ENCODE results near the gene MSI2. TPM values are rescaled to one million over a fixed set of nuclear protein-coding genes. Genes with fewer than 3 reads are reported as not detected.

Gene MSI2
- total and polyA plus RNA-seq, 4 donors = 9.4 to 64.0 (median 30.4) TPM

DNA sequence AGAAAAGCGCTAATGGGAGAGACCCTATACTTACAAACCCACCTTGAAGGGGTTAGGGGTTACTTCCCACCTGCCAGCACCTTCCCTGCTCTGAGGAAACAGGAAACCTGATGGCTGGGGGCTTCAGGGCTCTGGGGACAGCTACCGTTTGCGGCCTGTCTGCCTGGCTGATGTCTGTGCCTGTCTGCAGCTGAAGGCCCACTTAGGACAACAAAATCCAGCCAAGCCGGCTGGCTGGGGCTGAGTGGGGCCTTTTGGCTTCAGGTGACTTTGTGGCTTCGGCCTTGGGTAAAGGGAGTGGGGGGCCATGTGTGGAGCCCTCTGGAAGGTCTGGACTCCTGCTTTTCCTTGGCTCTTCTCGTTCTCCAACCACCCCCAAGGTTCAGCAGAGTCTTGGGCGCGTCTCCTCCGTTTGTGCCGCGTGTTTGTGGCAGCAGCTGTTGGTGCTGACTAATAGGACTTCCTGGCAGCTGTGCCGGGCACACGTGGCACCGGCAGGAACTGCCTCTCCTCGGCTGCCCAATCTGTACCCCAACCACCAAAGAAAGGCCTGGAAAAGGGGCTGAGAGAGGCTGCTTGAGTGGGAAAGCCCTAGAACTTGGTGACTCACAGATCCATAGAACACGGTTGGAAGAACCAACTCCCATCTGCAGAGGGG is 186.7 kb downstream of the MSI2 start:
- TF ChIP-seq CTCF (IDR thresholded peaks at IDR 0.05; ENCODE audit: control extremely low read depth, extremely low read depth) = no peak
- H3K4me1 ChIP-seq (ENCODE audit: control insufficient read depth in 5 of 5, insufficient read depth in 5 of 5, low read length in 5 of 5) = peaks cover 6 to 51% (median 10%) of the 10 kb centered on the region in 5 donors
- no peak for DNase-seq
- no peaks in the 10 kb centered on the region for H3K9me3 ChIP-seq (ENCODE audit: control insufficient read depth in 4 of 4, insufficient read depth in 3 of 4, low read length in 3 of 4)
- H3K27me3 ChIP-seq (ENCODE audit: control insufficient read depth in 3 of 3, insufficient read depth in 3 of 3, low read length in 2 of 3) = no peaks in the 10 kb centered on the region
- no peak overlapping the region for H3K4me3 ChIP-seq
- WGBS, 2 donors = 21 to 52% methylated on average over 16 of the region's 16 CpGs
- peak overlapping the region in 1 of 2 donors; percentile 38 for H3K27ac ChIP-seq (ENCODE audit: low read depth in 1 of 2, low read length in 1 of 2)
- H3K36me3 ChIP-seq (ENCODE audit: control insufficient read depth in 4 of 4, insufficient read depth in 4 of 4, low read length in 4 of 4) = no peaks in the 10 kb centered on the region
- no peak for ATAC-seq (ENCODE audit: insufficient read depth, low FRiP score)
- no peak overlapping the region for H3K9ac ChIP-seq (ENCODE audit: insufficient read depth in 1 of 2, low read length in 2 of 2)

DNA sequence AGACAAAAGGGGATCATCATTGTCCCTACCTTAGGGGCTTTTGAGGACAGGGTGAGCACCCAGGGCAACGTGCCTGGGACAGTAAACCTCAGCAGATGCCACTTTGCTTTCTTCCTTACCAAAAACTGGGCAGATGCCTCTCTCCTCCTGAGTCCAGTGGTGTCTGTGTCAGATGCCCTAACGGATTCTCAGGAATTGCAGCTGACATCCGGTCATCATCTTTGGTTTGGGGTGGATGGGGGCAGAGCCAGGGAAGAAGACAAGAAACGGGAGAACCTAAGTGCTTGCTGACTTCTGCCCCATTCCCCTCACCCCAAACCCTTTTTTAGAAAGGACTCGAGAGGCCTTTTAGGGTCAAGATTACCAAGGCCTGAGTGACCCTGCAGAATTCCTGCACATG is 187.5 kb downstream of the MSI2 start:
- Histone ChIP-seq H3K9ac (ENCODE audit: insufficient read depth in 1 of 2, low read length in 2 of 2) (no peak overlapping the region), H3K27me3 (ENCODE audit: control insufficient read depth in 3 of 3, insufficient read depth in 3 of 3, low read length in 2 of 3) (no peaks in the 10 kb centered on the region), H3K9me3 (ENCODE audit: control insufficient read depth in 4 of 4, insufficient read depth in 3 of 4, low read length in 3 of 4) (no peaks in the 10 kb centered on the region), H3K4me3 (no peak overlapping the region), H3K36me3 (ENCODE audit: control insufficient read depth in 4 of 4, insufficient read depth in 4 of 4, low read length in 4 of 4) (no peaks in the 10 kb centered on the region), H3K4me1 (ENCODE audit: control insufficient read depth in 5 of 5, insufficient read depth in 5 of 5, low read length in 5 of 5) (peaks cover 6 to 51% (median 10%) of the 10 kb centered on the region in 5 donors), H3K27ac (ENCODE audit: low read depth in 1 of 2, low read length in 1 of 2) (no peak overlapping the region)
- ATAC-seq (ENCODE audit: insufficient read depth, low FRiP score) (no peak), DNase-seq (no peak)
- TF ChIP-seq CTCF (IDR thresholded peaks at IDR 0.05; ENCODE audit: control extremely low read depth, extremely low read depth) = no peak
- 87 to 92% methylated on average over 5 of the region's 5 CpGs for WGBS, 2 donors

DNA sequence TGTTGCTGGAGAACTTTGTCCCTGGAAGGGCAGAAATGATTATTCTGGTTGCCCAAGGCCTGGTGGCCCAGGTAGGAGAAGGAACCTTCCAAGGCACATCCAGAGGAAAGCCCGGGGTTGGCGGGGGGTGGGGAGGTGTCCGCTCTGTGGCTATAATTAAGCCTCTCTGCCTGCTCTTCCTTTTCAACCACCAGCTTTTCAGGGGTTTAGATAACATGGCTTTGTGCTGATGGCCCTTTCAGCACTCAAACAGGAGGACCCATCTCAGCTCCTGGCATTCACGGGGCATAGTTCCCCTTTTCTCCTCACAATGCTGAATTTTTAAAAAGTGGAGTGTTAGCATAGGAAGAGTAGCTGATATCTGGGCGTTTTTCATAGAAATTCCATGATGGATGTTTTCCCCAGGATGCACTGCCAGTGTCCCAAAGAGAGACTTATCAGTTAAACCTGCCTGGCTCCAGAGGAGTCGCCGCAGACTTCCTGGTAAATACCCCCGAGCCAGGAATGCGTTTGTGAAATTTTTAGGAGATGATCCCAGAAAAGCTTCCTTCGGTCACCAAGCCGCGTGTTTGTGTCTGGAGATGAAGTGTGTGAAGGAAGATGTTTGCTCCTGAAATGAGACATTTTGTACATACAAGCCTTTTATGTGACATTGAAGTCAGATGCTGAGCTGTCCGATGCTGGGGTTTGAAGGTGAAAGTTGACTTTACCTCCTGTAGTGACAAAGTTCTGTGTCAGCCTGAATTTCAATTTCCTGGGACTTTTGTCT is 188.5 kb downstream of the MSI2 start:
- Histone ChIP-seq H3K4me1 (ENCODE audit: control insufficient read depth in 5 of 5, insufficient read depth in 5 of 5, low read length in 5 of 5) (peaks cover 3 to 46% (median 10%) of the 10 kb centered on the region in 5 donors), H3K9ac (ENCODE audit: insufficient read depth in 1 of 2, low read length in 2 of 2) (no peak overlapping the region), H3K9me3 (ENCODE audit: control insufficient read depth in 4 of 4, insufficient read depth in 3 of 4, low read length in 3 of 4) (no peaks in the 10 kb centered on the region), H3K27me3 (ENCODE audit: control insufficient read depth in 3 of 3, insufficient read depth in 3 of 3, low read length in 2 of 3) (no peaks in the 10 kb centered on the region), H3K36me3 (ENCODE audit: control insufficient read depth in 4 of 4, insufficient read depth in 4 of 4, low read length in 4 of 4) (no peaks in the 10 kb centered on the region), H3K27ac (ENCODE audit: low read depth in 1 of 2, low read length in 1 of 2) (no peak overlapping the region), H3K4me3 (no peak overlapping the region)
- ATAC-seq (ENCODE audit: insufficient read depth, low FRiP score) (no peak), DNase-seq (peak in 2 of 3 donors; percentile 44 to 59)
- 48 to 69% methylated on average over 13 of the region's 13 CpGs for WGBS, 2 donors
- TF ChIP-seq CTCF (IDR thresholded peaks at IDR 0.05; ENCODE audit: control extremely low read depth, extremely low read depth) = no peak
